Activated T-cell treated with anti-CD3 and anti-CD28 coated beads for 48 hours (primary cell): ENCODE measurements around the gene RGSL1.
A peak's percentile ranks its signal among the peaks of the same experiment; 100 is the strongest.

Experiments
- DNase-seq: peaks from one replicate; pipeline ENCODE4 v3.0.0-alpha.2; 2020; ENCODE audit warnings: low read depth

RGSL1 gene

GRCh38 chr1:182588500-182589396 is 138.8 kb downstream of the RGSL1 start, which contains the start of gene RNASEL:
Gene RNASEL, minus strand, starts transcription at chr1:182589256. Its CDS starts 2,450 bp downstream, at chr1:182586806.
- DNase-seq = peak; percentile 47

GRCh38 chr1:182589520-182589919 is 139.6 kb downstream of the RGSL1 start:
- DNase-seq = no peak

- DNase-seq = no peak
These were observed 140.0 kb downstream of the RGSL1 start for GRCh38 chr1:182589931-182590330.

GRCh38 chr1:182595641-182596240 is 145.8 kb downstream of the RGSL1 start:
- peak; percentile 57 for DNase-seq

GRCh38 chr1:182596934-182597333 is 147.0 kb downstream of the RGSL1 start:
- no peak for DNase-seq

GRCh38 chr1:182598296-182598695 is 148.3 kb downstream of the RGSL1 start:
- no peak for DNase-seq

GRCh38 chr1:182599339-182599738 is 149.4 kb downstream of the RGSL1 start:
- DNase-seq = peak; percentile 29

- no peak for DNase-seq
These were observed 150.2 kb downstream of the RGSL1 start for GRCh38 chr1:182600036-182600713.

GRCh38 chr1:182600745-182601415 is 150.9 kb downstream of the RGSL1 start:
- DNase-seq = no peak

GRCh38 chr1:182601416-182601786 is 151.5 kb downstream of the RGSL1 start:
- DNase-seq = no peak

GRCh38 chr1:182601913-182602312 is 152.0 kb downstream of the RGSL1 start:
- DNase-seq = no peak

- no peak for DNase-seq
These were observed 153.1 kb downstream of the RGSL1 start for GRCh38 chr1:182602935-182603645.

GRCh38 chr1:182603646-182604174 is 153.8 kb downstream of the RGSL1 start:
- no peak for DNase-seq

GRCh38 chr1:182604175-182605164 is 154.5 kb downstream of the RGSL1 start, which contains the start of gene RGS16:
Gene RGS16, minus strand, starts transcription at chr1:182604389. Its CDS starts 130 bp downstream, at chr1:182604259.
- DNase-seq = peak; percentile 95

GRCh38 chr1:182607566-182607965 is 157.6 kb downstream of the RGSL1 start:
- no peak for DNase-seq

- DNase-seq = no peak
These were observed 158.3 kb downstream of the RGSL1 start for GRCh38 chr1:182608236-182608635.

GRCh38 chr1:182608845-182609610 is 159.1 kb downstream of the RGSL1 start:
- DNase-seq = no peak
